Activated gamma-delta T cell treated with anti-CD3 and anti-CD28 coated beads, Interleukin-2, amount 50 U/mL, for 16 hours (primary cell): ENCODE data around the gene SYNGR3.

Experiments
- DNase-seq: peaks from one replicate; pipeline ENCODE4 v3.0.0-alpha.2; 2020; ENCODE audit warnings: low read depth

SYNGR3 gene

GRCh38 chr16:1992704-1993317 is 3.0 kb downstream of the SYNGR3 start:
- DNase-seq = no peak

DNA sequence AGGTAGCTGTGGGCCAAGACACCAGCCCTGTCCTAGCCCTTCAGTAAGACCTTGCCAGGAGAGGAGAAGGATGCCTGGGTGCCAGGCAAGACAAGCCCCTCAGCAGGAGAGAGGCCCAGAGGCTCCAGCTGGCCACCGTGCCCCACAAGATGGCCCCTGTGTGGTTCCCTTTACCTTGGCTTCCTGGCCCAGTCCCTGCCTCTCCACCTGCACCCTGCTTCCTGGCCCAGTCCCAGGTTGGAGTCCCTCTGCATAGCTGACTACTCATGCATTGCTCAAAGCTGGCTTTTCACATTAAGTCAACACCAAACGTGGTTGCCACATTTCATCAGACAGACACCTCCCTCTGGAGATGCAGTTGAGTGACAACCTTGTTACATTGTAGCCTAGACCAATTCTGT is 4.0 kb downstream of the SYNGR3 start:
- DNase-seq = no peak

- DNase-seq = no peak
Observed at GRCh38 chr16:1997494-1998359, 8.0 kb downstream of the SYNGR3 start.

- DNase-seq = no peak
Observed at GRCh38 chr16:1998360-1998835, 8.6 kb downstream of the SYNGR3 start.

GRCh38 chr16:1998852-1999801 is 9.4 kb downstream of the SYNGR3 start:
- no peak for DNase-seq

DNA sequence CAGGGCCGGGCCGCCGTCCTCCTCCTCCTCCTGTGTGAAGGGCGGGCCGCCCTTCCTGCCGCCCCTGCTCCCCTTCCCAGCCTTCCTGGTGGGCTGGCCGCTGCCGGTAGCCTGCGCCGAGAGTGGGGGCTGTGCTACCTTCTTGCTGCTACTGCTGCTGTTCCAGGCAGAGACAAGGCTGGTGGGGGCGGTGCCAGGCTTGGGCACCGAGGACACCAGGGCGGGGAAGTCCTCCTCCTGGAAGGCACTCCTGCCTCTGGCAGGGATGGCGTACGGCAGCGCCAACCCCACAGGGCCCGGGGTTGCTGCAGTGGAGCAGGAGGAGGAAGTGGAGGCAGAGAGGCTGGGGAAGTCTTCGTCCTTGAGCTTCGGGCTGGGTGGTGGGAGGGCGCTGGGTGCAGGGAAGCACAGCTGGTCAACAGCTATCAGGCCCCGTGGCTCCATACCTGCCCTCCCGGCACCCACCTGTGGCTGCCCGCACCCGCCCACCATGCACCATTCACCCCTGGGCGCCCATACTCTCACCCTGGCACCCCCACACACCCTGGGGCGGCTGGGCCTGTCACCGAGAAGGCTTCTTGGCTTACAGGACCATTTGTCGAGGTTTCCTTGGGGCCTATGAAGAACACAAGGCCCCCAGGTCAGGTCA is 10.2 kb downstream of the SYNGR3 start:
- DNase-seq = no peak

DNA sequence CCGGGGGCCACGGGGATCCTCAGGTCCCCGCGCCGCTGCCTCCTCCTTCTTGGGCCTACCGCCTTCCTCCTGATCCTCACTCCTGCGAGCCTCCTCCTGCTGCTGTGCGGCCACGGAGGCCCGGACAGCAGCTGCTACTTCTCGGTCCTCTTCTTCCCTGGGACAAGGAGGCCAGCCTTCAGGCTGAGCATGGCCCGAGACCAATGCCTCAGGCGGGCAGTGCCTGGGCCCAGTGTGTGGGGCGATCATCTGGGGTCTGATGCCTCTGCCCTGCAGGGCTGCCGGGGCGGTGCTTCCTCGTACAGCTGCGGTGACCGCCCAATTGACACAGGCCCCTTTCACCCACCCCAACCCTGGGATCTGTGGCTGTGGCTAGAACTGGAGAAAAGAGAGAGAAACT is 11.3 kb downstream of the SYNGR3 start:
- DNase-seq = no peak

DNA sequence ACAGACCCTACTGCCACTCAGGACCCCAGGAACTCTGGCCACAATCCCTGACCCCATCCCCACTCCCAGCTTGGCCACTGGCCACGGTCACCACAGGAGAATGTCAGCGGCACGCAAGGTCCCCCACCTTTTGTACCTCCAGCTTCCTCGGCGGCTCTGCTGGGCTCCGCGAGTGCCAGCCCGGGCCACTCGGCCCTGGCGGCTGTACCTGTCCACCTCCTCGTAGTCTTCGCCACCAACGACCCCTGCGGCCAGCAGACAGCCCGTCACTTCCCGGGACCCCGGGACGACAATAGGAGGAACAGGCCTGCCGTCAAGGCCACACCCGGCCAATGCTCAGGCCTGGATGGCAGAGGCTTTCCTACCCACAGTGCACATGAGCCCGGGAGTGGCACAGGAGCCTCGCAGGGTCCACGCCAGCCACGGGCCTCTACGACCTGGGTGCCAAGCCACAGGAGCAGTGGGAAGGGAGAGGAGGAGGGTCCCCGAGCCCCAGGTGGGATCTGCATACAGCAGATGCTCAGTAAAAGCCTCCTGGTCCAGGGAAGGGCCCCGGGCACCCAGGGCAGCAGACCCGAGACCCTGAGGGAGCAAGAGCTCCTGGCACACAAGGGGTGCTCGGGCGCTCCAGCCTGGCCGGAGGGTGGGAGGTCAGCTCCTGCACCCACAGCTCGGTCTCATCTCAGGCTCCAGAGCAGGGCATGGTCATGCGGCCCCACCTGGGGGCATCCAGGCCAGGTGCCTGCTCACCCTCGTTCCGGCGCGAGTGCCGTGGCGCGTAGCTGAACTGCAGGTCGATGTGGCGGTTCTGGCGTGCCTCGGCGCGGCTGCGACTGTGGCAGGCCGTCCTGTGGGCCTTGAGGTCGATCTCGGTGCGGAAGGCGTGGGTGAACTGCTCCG is 11.9 kb downstream of the SYNGR3 start:
- no peak for DNase-seq

DNA sequence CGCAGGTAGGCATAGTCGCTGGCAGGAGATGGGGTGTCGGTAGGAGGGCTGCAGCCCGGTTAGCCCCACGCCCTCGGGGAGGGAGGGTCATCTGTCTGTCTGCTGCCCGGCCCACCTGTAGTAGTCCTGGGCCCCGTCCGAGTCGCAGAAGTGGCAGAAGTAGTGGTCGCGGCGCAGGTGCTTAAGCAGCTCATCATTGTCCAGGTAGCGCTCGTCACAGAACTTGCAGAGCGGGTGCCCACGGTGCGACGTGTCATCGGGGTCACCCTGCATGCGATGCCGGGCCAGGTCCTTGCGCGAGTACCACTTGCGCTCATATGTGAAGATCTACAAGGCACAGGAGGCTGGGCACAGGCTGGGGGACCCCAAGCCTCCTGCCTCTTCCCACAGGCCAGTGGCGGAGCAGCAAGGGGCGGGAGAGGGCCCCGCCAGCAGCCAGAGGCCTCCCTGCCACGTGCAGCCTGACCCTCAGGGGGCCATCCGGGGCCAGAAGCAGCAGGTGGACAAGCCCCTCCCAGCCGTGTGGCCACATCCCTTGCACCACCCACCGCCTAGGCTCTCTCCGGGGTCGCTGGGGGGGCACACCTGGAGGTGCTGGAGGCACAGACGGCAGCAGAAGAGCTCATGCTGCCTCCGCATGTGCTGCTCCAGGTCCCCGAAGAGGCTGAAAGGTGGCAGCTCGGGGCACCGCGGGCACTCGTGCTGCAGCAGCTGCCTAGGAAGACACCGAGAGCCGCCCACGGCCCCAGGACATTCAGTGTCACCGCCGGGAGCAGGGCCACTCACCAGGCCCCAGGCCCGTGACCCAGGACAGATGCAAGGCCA is 12.8 kb downstream of the SYNGR3 start:
- no peak for DNase-seq

- no peak for DNase-seq
Observed at GRCh38 chr16:2003231-2003826, 13.6 kb downstream of the SYNGR3 start.

DNA sequence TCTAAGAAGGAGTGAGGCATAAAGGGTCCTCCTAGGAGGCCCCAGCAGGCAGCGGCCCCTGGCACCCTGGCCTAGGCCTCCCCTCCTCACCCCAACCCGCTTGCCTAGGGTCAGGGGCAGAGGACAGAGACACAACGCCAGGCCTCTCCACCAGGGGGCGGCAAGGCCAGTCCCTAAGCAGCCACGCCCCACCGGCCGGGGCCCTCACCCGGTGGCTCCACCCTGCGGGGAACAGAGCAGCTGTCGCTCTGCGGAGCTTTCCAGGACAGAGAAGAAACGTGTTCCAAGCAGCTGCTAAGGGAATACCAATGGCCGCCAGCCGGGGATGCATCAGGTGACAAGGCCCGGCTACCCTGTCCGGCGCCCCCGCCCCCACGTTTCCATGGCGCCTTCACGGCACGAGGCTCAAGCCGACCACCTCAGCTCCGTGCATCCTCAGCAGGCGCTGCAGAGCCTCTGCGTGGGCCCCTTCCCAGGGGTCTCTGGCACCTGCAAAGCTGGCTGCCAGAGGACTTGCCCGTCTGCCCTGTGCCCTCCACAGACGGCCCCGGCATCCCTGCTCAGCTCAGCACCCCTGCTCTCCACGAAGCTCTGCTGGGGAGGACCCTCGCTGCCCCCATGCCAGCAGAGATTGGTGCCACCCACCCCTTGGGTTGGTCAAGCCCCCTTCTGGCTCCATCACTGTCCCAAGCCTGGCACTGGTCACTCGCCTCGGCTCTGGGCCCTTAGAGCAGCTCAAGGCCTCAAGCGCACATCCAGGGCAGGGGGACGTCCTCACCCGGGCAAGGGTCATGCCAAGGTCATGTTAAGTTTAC is 14.3 kb downstream of the SYNGR3 start:
- peak; percentile 80 for DNase-seq

DNA sequence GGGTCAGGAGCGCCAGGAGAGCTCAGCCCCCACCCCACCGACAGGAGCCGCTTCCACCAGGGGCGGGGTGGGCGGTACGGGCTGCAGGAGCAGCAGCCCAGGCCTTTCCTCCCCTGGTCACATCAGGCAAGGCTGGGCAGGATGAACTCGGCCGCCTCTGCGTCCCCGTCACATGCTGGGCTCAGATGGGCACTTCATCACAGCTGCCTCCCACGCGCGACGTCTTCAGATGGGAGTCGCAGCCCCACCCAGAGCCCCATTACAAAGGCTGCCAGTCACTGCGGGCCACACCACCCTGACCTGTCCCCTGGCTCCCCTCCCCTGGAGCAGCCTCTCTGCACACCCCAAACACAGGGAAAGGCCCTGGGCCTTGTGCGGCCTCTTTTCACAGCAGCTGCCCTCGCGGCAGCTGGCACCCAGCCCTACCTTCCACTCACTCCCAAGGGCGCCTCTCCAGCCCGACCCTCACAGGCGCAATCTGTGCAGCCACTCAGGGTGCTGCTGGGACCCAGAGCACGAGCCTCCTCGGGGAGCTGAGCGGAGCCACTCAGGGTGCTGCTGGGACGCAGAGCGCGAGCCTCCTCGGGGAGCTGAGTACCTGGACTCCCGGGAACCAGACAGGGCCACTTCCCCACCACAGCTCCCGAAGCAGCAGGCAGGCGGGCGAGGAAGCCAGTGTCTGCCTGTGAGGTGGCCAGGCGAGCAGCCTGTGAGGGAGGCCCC is 15.2 kb downstream of the SYNGR3 start:
- DNase-seq = no peak

- DNase-seq = no peak
Observed at GRCh38 chr16:2005646-2006045, 15.9 kb downstream of the SYNGR3 start.

DNA sequence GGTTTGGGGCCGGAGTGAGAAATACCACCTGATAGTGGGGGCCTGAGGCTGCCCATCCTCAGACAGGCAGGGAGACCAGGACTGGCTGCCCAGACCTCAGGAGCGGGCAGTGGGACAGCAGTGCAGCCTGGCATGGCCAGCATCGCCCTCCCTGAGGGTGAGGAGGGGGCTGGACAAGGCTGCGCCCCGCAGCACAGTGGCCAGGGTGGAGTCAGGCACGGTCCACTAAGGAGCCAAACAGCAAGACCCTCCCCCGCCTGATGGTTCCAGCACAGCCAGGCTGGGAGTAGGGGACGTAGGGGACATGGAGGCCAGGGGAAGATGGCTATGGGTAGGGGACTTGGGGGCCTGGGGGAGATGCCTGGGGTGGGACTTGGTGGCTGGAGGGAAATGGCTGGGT is 16.5 kb downstream of the SYNGR3 start:
- DNase-seq = no peak

DNA sequence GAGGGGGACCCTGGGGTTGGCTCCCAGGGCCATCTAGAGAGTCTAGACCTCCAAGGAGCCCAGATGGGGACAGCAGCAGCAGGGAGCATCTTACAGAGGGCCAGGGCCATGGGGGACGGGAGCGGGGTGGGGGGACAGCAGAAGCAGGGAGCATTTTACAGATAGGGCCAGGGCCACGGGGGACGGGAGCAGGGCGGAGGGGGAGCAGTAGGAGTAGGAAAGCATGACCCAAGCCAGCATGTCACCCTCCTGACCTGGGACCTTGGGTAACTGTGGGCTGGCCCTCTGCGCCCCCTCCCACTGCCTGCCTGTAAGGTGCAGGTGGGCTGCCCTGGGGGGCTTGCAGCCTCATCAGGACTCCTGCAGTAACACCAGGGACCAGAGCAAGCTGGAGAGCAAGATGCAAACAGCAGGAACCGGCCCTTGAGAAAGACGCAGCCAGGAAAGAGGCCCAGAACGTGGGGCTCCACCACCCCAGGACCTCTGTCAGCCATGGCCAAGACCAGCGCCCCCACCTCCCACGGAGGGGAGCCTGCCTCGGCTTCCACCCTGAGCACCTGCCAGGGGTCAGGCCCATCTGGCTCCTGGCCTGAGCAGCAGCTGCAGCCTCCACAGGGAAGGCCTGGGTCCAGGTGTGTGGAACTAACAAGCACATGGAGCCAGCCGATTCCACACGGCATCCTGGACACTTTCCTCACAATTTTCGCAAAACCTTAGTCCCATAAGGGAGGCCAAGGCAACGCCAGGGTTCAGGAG is 17.5 kb downstream of the SYNGR3 start:
- DNase-seq = no peak

DNA sequence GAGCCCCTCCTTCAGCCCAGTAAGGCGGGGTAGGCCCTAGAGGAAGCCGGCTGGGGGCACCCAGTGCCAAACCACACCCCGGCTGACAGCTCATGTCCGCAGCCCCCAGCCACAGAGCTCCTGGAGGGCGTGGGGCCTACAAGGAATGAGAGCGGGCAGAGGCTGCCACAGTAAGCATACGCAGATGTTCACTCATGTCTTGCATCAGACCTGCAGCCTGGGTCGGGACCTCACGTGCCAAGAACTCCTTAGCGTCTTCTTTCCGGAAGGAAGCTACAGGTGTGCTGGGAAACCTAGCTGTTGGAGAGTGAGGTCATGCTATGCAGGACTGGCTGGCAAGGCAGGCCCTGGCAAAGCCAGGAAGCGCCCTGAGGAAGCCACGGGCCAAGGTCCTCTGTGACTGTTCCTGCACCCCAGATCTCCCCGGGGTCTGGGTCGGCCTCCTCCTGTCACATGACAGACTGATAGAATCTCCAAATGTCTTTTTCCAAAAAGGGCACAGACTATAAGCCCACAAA is 18.3 kb downstream of the SYNGR3 start:
- no peak for DNase-seq

GRCh38 chr16:2008631-2009163 is 18.9 kb downstream of the SYNGR3 start:
- no peak for DNase-seq
